SH-SY5Y (cell line): Measurements from ENCODE around the gene DALRD3.

ENCODE experiments used
- GATA2 ChIP-seq: IDR thresholded peaks from 2 replicates; pipeline ENCODE4 v1.6.1; 2011; ENCODE audit warnings: mild to moderate bottlenecking, low read depth, low read length
- GATA3 ChIP-seq: IDR thresholded peaks from 2 replicates; pipeline ENCODE4 v1.6.1; 2011; ENCODE audit warnings: low read depth, mild to moderate bottlenecking, low read length, moderate library complexity

- no peak for TF ChIP-seq GATA2
- TF ChIP-seq GATA3, result no peak
Measured at GRCh38 chr3:49005303-49005680, 13.1 kb downstream of the DALRD3 start.
